HUES6 (cell line): ENCODE results near the gene HDGFL2.
"Not testable (repeated sequence)": the region's sequence is repeated elsewhere in the genome, so short reads cannot be mapped to it uniquely, and the experiment has no call there.

Experiments
- H3K27ac ChIP-seq: 2 replicates; pipeline ENCODE4 v1.7.0; 2013; ENCODE audit warnings: low read depth, mild to moderate bottlenecking, low read length, inconsistent platforms
- H3K27me3 ChIP-seq: 2 replicates; pipeline ENCODE4 v1.6.1; 2013; ENCODE audit warnings: low read length; ENCODE audit not compliant: control insufficient read depth, insufficient read depth
- H3K36me3 ChIP-seq: 2 replicates; pipeline ENCODE4 v1.6.1; 2013; ENCODE audit warnings: low read length; ENCODE audit not compliant: control insufficient read depth, insufficient read depth
- H3K4me1 ChIP-seq: 2 replicates; pipeline ENCODE4 v1.6.1; 2013; ENCODE audit warnings: low read length; ENCODE audit not compliant: control insufficient read depth, insufficient read depth
- H3K4me3 ChIP-seq: 2 replicates; pipeline ENCODE4 v1.5.1; 2013; ENCODE audit warnings: low read depth, low read length
- H3K9ac ChIP-seq: one replicate; pipeline ENCODE4 v1.6.1; 2013; ENCODE audit warnings: mild to moderate bottlenecking, low read length
- H3K9me3 ChIP-seq: 2 replicates; pipeline ENCODE4 v1.6.1; 2013; ENCODE audit warnings: low read depth, low read length; ENCODE audit not compliant: control insufficient read depth, insufficient read depth

Gene HDGFL2

GRCh38 chr19:4541806-4542145 is 69.7 kb downstream of the HDGFL2 start:
- H3K9me3 ChIP-seq, H3K27ac ChIP-seq, H3K9ac ChIP-seq, H3K27me3 ChIP-seq, H3K36me3 ChIP-seq, H3K4me1 ChIP-seq, H3K4me3 ChIP-seq: not testable (repeated sequence)

GRCh38 chr19:4542896-4543841 is 71.1 kb downstream of the HDGFL2 start:
- H3K4me1 ChIP-seq: peaks cover 9% of the 10 kb centered on the region; the same call in 1 of the 2 replicates
- peaks cover 5% of the 10 kb centered on the region; the same call in 1 of the 2 replicates for H3K9me3 ChIP-seq
- H3K27ac ChIP-seq: no peak overlapping the region
- no peak overlapping the region for H3K9ac ChIP-seq
- H3K36me3 ChIP-seq: peaks cover 12% of the 10 kb centered on the region; the same call in 1 of the 2 replicates
- H3K4me3 ChIP-seq: no peak overlapping the region
- H3K27me3 ChIP-seq: no peaks in the 10 kb centered on the region

DNA sequence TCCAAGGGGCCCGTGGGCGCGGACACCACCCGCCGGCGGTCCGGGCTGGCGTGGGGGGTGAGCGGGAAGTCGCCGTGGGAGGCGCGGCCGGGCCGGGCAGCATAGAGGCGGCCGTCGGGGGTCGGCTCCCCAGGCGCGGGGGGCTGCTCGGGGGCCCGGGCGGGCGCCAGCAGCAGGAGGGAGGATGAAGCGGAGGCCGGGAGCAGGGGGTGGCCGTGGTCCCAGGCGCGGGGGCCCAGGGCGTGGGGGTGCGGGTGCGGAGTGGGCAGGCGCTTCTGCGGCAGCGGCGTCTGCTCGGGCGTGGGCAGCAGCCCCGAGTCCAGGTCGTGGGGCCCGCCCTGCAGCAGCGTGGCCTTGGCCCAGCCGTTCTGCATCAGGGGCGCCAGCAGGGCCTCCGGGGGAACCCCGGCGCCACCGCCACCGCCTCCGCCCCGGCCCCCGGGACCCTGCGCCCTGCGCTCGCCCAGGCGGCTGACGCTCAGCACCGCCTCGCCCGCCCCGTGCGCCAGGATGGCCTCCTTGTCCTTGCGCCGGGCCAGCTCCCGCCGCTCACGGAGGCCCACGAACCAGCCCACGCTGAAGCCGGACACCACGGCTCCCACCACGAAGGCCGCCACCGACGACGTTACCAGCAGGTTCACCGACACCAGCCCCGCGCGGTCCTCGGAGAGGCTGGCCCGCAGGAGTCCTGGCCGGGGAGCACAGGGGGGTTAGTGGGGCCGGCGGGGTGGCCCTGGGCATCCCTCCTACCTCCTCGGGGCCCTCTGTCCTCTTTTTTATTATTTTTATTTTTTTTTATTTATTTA is 71.9 kb downstream of the HDGFL2 start:
- peaks cover 9% of the 10 kb centered on the region; the same call in 1 of the 2 replicates for H3K4me1 ChIP-seq
- no peak overlapping the region for H3K4me3 ChIP-seq
- H3K27me3 ChIP-seq: no peaks in the 10 kb centered on the region
- H3K27ac ChIP-seq: no peak overlapping the region
- peaks cover 18% of the 10 kb centered on the region for H3K36me3 ChIP-seq
- H3K9ac ChIP-seq: no peak overlapping the region
- peaks cover 5% of the 10 kb centered on the region; the same call in 1 of the 2 replicates for H3K9me3 ChIP-seq

GRCh38 chr19:4547303-4548237 is 75.5 kb downstream of the HDGFL2 start:
- no peak overlapping the region for H3K4me3 ChIP-seq
- H3K9me3 ChIP-seq: no peaks in the 10 kb centered on the region
- no peak overlapping the region for H3K9ac ChIP-seq
- no peak overlapping the region for H3K27ac ChIP-seq
- no peaks in the 10 kb centered on the region for H3K4me1 ChIP-seq
- no peaks in the 10 kb centered on the region for H3K27me3 ChIP-seq
- H3K36me3 ChIP-seq: peaks cover 40% of the 10 kb centered on the region

DNA sequence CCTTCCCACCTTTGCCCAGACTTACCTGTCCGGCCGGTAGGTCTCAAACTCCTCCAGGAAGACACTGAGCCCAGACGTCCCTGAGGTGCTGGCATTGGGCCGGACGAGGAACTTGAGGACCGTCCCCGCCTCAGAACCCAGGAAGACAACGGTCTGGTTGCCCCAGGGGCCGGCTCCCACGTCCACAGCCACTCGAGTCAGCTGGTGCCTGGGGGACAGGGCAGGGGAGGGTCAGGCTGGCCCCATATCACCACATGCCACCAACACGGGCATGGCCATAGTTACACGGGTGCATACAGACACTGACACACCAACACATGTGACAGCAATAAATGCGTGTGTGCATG is 76.1 kb downstream of the HDGFL2 start:
- H3K9me3 ChIP-seq: no peaks in the 10 kb centered on the region
- no peak overlapping the region for H3K9ac ChIP-seq
- no peaks in the 10 kb centered on the region for H3K27me3 ChIP-seq
- no peak overlapping the region for H3K27ac ChIP-seq
- H3K4me3 ChIP-seq: no peak overlapping the region
- H3K36me3 ChIP-seq: peaks cover 46% of the 10 kb centered on the region
- H3K4me1 ChIP-seq: no peaks in the 10 kb centered on the region

- no peak overlapping the region for H3K9ac ChIP-seq
- no peaks in the 10 kb centered on the region for H3K9me3 ChIP-seq
- H3K27me3 ChIP-seq: no peaks in the 10 kb centered on the region
- no peaks in the 10 kb centered on the region for H3K4me1 ChIP-seq
- H3K4me3 ChIP-seq: no peak overlapping the region
- H3K36me3 ChIP-seq: peaks cover 62% of the 10 kb centered on the region
- no peak overlapping the region for H3K27ac ChIP-seq
Observed at GRCh38 chr19:4550018-4550417, 77.9 kb downstream of the HDGFL2 start.

DNA sequence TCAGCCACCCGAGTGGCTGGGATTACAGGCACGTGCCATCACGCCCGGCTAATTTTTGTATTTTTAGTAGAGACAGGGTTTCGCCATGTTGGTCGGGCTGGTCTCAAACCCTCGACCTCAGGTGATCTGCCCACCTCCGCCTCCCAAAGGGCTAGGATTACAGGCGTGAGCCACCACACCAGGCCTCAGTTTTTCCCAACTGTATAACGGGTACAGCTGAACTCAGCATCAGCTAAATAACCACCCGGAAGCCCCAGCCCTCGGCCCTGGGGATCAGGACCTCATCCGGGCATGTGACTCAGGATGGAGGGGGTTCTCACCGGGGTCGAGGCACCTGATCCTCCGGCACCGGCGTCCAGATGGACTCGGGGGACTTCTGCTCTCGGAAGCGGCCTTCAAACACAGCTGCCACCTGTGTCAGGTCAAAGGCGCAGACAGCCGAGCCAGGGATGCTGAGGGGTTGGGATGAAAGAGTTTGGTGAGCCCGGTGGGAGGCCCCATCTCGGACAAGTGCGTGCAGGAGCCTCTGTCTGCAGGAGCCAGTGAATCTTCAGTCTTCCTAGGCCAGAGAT is 78.5 kb downstream of the HDGFL2 start:
- Histone ChIP-seq H3K4me1 (no peaks in the 10 kb centered on the region), H3K9ac (no peak overlapping the region), H3K27ac (no peak overlapping the region), H3K4me3 (no peak overlapping the region), H3K27me3 (no peaks in the 10 kb centered on the region), H3K36me3 (peaks cover 66% of the 10 kb centered on the region), H3K9me3 (no peaks in the 10 kb centered on the region)
